GM21717 (cell line): ENCODE measurements around the gene AADACL3.
"Not testable (repeated sequence)": the region's sequence is repeated elsewhere in the genome, so short reads cannot be mapped to it uniquely, and the experiment has no call there.

Source experiments
- ATAC-seq: cut with Tn5 transposase; IDR thresholded peaks from one replicate; pipeline ENCODE4 v1.9.1; 2021; ENCODE audit warnings: mild to moderate bottlenecking, moderate library complexity; ENCODE audit not compliant: unreplicated experiment

Gene AADACL3

GRCh38 chr1:12713651-12714050, 2.3 kb upstream of the AADACL3 start:
- not testable (repeated sequence) for ATAC-seq

DNA sequence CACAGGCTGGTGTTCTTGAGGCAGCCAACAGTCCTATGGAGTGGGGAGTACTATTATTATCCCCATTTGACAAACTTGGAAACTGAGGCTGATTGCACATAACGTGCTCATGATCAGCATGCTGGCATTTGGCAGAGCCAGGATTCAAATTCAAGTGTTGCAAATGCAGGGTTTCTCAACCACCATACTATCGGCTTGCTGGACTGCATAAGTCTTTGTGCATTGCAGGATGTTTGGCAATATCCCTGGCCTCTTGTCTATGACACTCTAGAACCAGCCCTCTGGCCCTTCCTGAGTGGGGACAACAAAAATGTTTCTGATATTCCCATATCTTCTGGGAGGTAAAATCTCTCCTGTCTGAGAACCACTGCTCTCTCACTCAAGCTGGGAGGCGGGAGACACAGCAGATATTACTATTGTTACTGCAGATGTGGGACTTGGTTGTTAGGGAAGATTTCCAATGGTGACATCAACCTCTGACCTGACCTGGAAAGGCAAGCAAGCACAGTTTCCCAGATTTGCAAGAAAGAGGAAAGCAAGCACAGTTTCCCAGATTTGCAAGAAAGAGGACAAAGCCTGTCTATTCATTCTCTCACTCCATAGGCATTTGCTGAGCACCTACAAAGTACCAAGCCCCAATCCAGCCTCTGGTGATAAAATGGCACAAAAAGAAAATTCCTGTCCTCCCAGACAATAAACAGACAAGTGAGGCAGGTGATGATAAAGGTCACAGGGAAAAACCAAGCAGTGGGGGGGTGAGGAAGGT, 1.0 kb upstream of the AADACL3 start:
- ATAC-seq = no peak

DNA sequence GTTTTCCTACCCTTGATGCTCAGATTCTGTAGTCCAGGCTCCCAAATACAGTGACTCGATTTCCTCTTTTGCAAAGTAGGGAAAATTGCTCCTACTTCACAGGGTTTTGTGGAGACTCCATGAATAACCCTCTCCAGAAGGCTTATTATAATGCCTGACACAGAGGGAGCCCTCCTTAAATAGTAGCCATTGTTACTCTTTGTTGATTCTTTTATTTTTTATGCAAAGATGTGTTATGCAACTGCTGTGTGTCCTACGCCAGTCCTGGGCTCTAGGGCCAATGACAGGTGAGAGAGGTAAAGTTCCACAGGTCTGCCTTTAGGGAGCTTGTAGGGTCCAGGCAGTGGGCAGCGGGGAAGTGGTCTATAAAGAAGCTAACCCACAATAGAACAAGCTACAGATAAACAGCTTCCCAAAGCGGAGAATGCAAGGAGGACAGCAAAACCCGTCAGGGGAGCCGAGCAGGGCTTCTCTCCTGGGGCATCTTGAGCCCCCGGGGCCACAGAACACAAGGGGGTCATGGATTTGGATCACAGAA, 1.5 kb downstream of the AADACL3 start:
- ATAC-seq = no peak

- no peak for ATAC-seq
These were observed 6.7 kb downstream of the AADACL3 start for GRCh38 chr1:12722626-12723025.

DNA sequence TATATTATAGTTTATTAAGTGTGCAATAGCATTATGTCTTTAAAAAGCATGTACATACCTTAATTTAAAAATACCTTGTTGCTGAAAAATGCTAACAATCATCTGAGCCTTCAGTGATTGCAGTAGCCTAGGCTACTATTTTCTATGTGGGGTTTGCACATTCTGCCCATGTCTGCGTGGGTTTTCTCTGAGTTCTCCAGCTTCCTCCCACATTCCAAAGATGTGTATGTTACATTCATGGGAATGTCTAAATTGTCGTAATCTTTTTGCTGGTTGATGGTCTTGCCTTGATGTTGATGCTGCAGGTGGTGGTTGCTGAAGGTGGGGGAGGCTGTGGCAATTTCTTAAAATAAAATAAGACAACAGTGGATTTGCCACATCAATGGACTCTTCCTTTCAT, 12.5 kb downstream of the AADACL3 start:
- no peak for ATAC-seq

GRCh38 chr1:12730156-12730555, 14.2 kb downstream of the AADACL3 start:
- ATAC-seq = no peak

DNA sequence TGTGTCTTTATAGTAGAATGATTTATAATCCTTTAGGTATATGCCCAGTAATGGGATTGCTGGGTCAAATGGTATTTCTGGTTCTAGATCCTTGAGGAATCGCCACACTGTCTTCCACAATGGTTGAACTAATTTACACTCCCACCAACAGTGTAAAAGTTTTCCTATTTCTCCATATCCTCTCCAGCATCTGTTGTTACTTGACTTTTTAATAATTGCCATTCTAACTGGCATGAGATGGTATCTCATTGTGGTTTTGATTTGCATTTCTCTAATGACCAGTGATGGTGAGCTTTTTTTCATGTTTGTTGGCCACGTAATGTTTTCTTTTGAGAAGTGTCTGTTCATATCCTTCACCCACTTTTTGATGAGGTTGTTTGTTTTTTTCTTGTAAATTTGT, 15.2 kb downstream of the AADACL3 start:
- not testable (repeated sequence) for ATAC-seq

DNA sequence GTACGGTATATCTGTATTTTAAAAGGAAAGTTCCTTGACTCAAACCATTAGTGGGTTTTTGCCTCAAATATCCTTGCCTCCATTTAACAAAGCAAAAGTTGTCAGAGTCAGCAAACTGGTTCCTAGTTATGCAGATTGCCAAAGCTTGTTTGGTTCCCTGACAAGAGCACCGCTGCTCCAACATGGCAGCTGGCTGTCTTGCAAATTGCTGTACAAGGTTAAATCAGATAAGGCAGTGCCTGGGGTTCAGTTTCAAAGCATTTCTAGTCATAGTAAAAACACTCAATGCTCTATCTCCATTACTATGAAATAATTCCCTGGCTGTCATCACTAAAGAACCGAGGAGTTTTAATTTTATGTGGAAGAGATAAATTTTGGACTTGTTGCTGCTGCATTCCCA, 18.7 kb downstream of the AADACL3 start:
- ATAC-seq = no peak

- no peak for ATAC-seq
These were observed 23.0 kb downstream of the AADACL3 start for GRCh38 chr1:12738934-12739333.

DNA sequence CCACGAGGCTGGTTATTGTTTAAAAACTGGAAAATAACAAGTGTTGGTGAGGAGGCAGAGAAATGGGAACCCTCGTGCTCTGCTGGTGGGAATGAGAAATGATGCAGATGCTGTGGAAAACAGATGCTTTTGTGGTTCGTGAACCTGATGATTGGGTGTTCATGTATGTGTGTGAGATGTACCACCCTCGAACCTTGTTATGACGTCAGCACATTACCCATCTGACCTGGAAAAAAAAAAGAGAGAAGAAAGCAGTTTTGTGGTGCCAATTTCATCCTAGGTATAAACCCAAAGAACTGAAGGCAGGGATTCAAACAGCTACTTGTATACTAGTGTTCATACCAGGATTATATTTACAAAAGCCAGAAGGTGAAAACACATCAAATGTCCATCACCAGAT, 23.7 kb downstream of the AADACL3 start:
- no peak for ATAC-seq

GRCh38 chr1:12741946-12742345, 26.0 kb downstream of the AADACL3 start:
- no peak for ATAC-seq

DNA sequence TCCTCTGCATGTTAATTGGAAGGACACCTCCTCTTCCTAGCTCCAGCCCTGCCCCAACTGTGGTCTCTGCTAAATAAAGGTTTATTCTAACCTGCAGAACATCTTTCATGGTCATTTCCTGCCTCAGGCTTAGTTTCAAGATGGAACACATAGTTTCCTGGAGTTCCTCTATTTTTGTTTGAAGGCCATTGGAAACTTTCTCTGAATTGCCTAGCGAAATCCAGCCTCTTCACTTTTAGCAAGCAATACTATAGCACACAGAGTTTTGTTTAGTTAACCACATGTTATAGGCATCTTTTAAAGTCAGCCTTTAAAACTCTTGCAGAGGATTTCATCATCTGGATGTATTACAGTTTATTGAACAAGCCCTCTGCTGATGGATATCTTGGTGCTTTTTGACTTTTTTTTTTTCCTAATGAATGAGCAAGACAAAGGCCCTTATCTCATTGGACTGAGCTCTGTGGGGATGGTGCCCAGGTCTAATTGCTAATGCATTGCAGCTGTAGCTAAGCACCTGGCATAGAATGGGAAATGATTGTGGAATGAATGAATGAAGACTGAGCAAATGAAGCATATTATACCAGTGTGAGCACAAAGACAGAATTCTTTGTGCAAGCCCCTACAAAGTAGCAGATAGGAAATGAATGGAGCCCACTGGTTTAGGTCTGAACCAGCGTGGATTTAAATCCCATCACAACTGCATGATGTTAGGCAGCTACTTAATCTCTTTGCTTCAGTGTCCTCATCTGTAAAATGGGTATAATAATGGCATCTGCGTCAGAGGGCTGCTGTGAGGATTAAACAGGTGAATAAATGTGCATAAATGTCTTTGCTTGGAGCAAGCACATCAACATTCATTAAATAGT, 29.4 kb downstream of the AADACL3 start:
- ATAC-seq = no peak

GRCh38 chr1:12745992-12746323, 30.0 kb downstream of the AADACL3 start, which contains the start of gene CFAP107:
Gene CFAP107, plus strand, starts transcription at chr1:12746200. Its CDS starts 231 bp downstream, at chr1:12746431.
- no peak for ATAC-seq

GRCh38 chr1:12748778-12749355, 33.0 kb downstream of the AADACL3 start:
- no peak for ATAC-seq

DNA sequence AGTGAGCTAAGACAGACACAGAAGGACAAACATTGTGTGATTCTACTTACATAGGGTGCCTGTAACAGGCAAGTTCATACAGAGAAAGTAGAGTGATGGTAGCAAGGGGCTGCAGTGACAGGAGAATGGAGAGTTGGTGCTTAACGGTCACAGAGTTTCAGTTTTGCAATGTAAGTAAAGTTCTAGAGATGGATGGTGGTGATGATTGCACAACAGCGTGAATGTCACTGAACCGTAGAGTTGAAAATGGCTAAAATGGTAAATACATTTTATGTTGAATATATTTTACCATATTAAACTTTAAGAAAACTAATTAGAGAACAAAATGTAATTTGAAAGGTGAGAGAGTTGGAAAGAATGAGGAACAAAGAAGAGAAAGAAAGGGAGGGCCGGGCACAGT, 38.8 kb downstream of the AADACL3 start:
- no peak for ATAC-seq

- ATAC-seq = no peak
These were observed 40.4 kb downstream of the AADACL3 start for GRCh38 chr1:12756273-12756672.

GRCh38 chr1:12756768-12757413, 41.0 kb downstream of the AADACL3 start:
- no peak for ATAC-seq

DNA sequence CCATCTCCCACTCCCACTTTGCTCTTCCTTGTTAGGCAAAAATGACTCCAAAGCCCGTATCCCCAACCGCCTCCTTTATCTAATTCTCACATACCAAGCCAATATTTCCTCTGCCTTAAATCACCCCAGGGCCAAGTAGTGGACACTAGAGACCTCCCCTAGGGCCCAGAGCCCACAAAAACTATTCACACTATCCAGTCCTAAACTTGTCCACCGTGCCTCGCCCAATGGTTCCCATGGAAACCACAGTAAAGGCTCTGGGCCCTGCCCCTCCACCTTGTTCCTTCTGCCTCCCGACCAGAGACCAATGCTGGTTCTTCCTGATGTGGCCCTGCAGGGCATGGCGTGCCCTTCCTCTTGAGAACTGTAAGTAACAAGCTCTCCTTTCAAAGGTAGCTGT, 41.9 kb downstream of the AADACL3 start:
- no peak for ATAC-seq

DNA sequence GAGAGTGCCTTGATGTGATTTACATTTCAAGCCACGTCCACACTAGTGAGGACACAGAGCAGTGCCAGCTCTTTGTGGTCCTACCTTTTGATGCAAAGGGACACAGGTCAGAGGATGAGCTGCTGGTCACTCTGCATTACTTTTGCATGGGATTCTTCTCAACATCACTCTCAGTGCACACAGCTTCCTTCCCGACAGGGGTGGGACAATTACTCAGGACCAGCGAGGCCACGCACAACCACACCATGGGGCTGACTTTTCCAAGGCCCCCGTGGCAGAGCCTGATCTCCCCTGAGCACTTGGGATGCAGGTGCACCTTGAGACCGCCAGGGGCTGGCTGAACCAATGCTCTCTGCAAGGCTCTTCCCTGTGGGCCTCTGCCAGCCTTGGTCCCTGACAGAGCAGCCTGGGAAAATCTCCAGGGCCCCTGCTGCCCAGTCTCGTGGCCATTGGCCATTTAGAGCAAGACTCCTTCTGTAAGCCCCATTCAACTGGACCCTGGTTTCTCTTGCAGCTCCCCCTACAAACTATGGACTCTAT, 44.4 kb downstream of the AADACL3 start:
- no peak for ATAC-seq

DNA sequence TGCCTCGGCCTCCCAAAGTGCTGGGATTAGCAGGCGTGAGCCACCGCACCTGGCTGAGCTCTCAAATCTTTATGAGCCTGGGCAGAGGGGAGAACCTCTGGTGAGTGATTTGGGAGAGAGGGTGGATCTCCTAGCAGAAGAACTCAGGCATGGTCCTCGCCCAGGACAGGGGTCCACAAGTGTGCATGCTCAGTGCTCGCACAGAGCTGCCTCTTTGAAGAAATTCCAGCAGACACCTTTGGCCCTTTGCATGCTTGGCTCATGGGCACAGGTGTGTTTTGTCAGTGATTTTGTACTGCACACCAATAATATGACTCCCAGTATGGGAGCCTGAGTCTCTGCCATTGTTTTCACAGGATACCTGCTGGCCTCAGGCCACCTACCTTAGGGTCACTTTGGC, 45.9 kb downstream of the AADACL3 start:
- no peak for ATAC-seq

GRCh38 chr1:12762766-12763165, 46.9 kb downstream of the AADACL3 start:
- no peak for ATAC-seq
